Thymus (tissue), 11 donors: ENCODE data around the gene FADS3. TPM values are rescaled to one million over a fixed set of nuclear protein-coding genes. Genes with fewer than 3 reads are reported as not detected.

ENCODE experiments used
- DNase-seq, 9 donors: peaks; one replicate each; pipeline ENCODE4 v3.0.0-alpha.2; 2013; ENCODE audit warnings: low spot score in 9 of 9, low read depth in 6 of 9, missing footprints in 1 of 9
- H3K27ac ChIP-seq, 2 donors: one replicate each; pipeline ENCODE4 v1.5.1; 2013; ENCODE audit warnings: control low read depth in 1 of 2, low read depth in 1 of 2, low read length in 1 of 2, mild to moderate bottlenecking in 1 of 2, moderate library complexity in 1 of 2
- H3K27me3 ChIP-seq, 2 donors: one replicate each; pipeline ENCODE4 v1.5.1; 2013; ENCODE audit warnings: low read length in 1 of 2; ENCODE audit not compliant: control insufficient read depth in 2 of 2, insufficient read depth in 1 of 2
- H3K36me3 ChIP-seq, 2 donors: one replicate each; pipeline ENCODE4 v1.5.1; 2013; ENCODE audit warnings: low read length in 1 of 2, mild to moderate bottlenecking in 1 of 2, moderate library complexity in 1 of 2; ENCODE audit not compliant: control insufficient read depth in 2 of 2, insufficient read depth in 2 of 2
- H3K4me1 ChIP-seq, 2 donors: one replicate each; pipeline ENCODE4 v1.5.1; 2013; ENCODE audit warnings: low read length in 2 of 2; ENCODE audit not compliant: control insufficient read depth in 2 of 2, insufficient read depth in 2 of 2
- H3K4me3 ChIP-seq, 2 donors: one replicate each; pipeline ENCODE4 v1.5.1; 2013; ENCODE audit warnings: low read length in 2 of 2, control low read depth in 1 of 2, mild to moderate bottlenecking in 1 of 2
- H3K9me3 ChIP-seq, 2 donors: one replicate each; pipeline ENCODE4 v1.5.1; 2013; ENCODE audit warnings: low read length in 1 of 2, mild to moderate bottlenecking in 1 of 2; ENCODE audit not compliant: control insufficient read depth in 2 of 2, insufficient read depth in 1 of 2
- WGBS: extraction: QIAGEN DNeasy Blood & Tissue Kit; methylation state at CpG from one replicate; pipeline ENCODE4 v1.1.7; 2013; 5-methylcytosine and 5-hydroxymethylcytosine counted together
- polyA plus RNA-seq: library from polyadenylated mRNA; stranded (reverse); fragments of 200-250 nt; gene quantifications from one replicate; pipeline ENCODE4 v1.2.3, GENCODE V29; 2013
- total RNA-seq: library from RNA; stranded (reverse); fragments of 120-200 nt; gene quantifications from one replicate; pipeline ENCODE4 v1.2.4, GENCODE V29; 2013
- donor health status: healthy.

FADS3 gene
- total and polyA plus RNA-seq, 2 donors: 4.7 to 19.3 TPM

GRCh38 chr11:61840371-61840770 lies 51.0 kb downstream of the FADS3 start:
- peaks cover 6 to 17% of the 10 kb centered on the region in 2 donors for H3K4me1 ChIP-seq
- no peaks in the 10 kb centered on the region for H3K9me3 ChIP-seq
- H3K27ac ChIP-seq: no peak overlapping the region
- no peak for DNase-seq
- 95% methylated on average over 7 of the region's 7 CpGs for WGBS
- no peak overlapping the region for H3K4me3 ChIP-seq
- peaks cover 47 to 71% of the 10 kb centered on the region in 2 donors for H3K36me3 ChIP-seq
- no peaks in the 10 kb centered on the region for H3K27me3 ChIP-seq

DNA sequence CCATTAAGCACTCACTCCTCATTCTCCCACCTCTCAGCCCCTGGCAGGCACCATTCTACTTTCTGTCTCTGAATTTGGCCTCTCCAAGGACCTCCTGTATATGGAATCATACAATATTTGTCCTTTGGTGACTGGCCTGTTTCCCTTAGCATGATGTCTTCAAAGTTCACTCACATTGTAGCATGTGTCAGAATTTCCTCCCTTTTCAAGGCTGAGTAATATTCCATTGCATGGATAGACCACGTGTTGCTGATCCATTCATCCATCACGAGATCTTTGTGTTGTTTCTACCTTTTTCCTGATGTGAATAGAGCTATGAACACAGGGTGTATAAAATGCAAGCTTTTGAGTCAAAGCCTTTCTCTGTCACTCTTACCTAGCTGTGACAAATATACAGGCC lies 51.6 kb downstream of the FADS3 start:
- WGBS: 96% methylated on average over 2 of the region's 2 CpGs
- no peak overlapping the region for H3K4me3 ChIP-seq
- peaks cover 11 to 24% of the 10 kb centered on the region in 2 donors for H3K4me1 ChIP-seq
- H3K9me3 ChIP-seq: no peaks in the 10 kb centered on the region
- H3K27ac ChIP-seq: no peak overlapping the region
- peaks cover 43 to 67% of the 10 kb centered on the region in 2 donors for H3K36me3 ChIP-seq
- no peaks in the 10 kb centered on the region for H3K27me3 ChIP-seq
- no peak for DNase-seq

GRCh38 chr11:61838921-61839320 lies 52.4 kb downstream of the FADS3 start:
- Histone ChIP-seq H3K4me3 (no peak overlapping the region), H3K27me3 (no peaks in the 10 kb centered on the region), H3K9me3 (no peaks in the 10 kb centered on the region), H3K4me1 (peaks cover 19 to 32% of the 10 kb centered on the region in 2 donors), H3K27ac (no peak overlapping the region), H3K36me3 (peaks cover 43 to 61% of the 10 kb centered on the region in 2 donors)
- 88% methylated on average over 10 of the region's 10 CpGs for WGBS
- no peak for DNase-seq

- Histone ChIP-seq H3K4me3 (no peak overlapping the region), H3K9me3 (no peaks in the 10 kb centered on the region), H3K27ac (no peak overlapping the region), H3K36me3 (peaks cover 43 to 61% of the 10 kb centered on the region in 2 donors), H3K27me3 (no peaks in the 10 kb centered on the region), H3K4me1 (peaks cover 23 to 36% of the 10 kb centered on the region in 2 donors)
- no peak for DNase-seq
- WGBS: 89% methylated on average over 5 of the region's 5 CpGs
Observed at GRCh38 chr11:61838501-61838900, 52.8 kb downstream of the FADS3 start.

GRCh38 chr11:61837411-61838005 lies 53.8 kb downstream of the FADS3 start:
- H3K4me3 ChIP-seq: no peak overlapping the region
- no peak for DNase-seq
- WGBS: 98% methylated on average over 15 of the region's 15 CpGs
- no peak overlapping the region for H3K27ac ChIP-seq
- no peaks in the 10 kb centered on the region for H3K27me3 ChIP-seq
- no peaks in the 10 kb centered on the region for H3K9me3 ChIP-seq
- H3K4me1 ChIP-seq: peaks cover 32 to 46% of the 10 kb centered on the region in 2 donors
- peaks cover 38 to 51% of the 10 kb centered on the region in 2 donors for H3K36me3 ChIP-seq

- Histone ChIP-seq H3K4me3 (no peak overlapping the region), H3K27ac (no peak overlapping the region), H3K9me3 (no peaks in the 10 kb centered on the region), H3K36me3 (peaks cover 28 to 40% of the 10 kb centered on the region in 2 donors), H3K4me1 (peaks cover 27 to 52% of the 10 kb centered on the region in 2 donors), H3K27me3 (no peaks in the 10 kb centered on the region)
- no peak for DNase-seq
- 99% methylated on average over 8 of the region's 8 CpGs for WGBS
Observed at GRCh38 chr11:61836193-61836592, 55.2 kb downstream of the FADS3 start.

DNA sequence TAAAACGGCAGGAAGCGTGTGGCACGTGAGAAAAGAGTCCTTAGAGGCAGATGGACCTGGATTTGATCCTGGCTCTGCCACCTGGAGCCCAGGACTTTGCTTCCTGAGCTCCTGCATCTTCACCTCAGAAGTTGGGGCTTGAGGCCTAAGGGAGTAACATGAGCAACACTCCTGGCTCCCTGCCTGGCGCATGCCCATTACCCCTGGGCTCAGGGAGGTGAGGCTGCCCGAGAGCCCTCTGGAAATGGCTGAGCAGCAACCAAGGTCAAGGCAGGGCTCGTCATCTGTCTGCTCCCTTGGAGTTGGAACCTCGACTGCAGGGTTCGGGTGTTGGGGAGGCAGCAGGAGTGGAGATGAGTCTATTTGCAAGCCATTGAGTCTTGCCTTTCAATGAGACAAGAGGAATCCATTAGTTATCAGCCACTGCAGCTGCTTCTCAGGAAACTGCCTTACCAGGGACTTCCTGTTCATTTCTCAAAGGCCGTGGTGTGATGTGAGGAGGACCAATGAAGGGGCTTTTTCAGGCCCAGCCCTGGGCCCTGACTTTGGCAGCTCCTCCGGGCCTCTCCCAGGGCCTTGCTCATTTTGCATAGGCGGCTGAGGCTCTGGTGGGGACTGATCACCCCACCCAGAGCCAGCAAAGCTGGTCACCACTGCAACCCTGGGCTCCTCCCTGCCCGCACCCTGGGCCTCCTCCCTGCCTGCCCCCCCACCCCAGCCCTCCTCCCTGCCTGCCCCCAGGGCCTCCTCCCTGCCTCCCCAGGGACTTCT lies 56.9 kb downstream of the FADS3 start:
- peak overlapping the region; percentile 2 to 5 for H3K4me3 ChIP-seq
- H3K36me3 ChIP-seq: peaks cover 16 to 24% of the 10 kb centered on the region in 2 donors
- H3K9me3 ChIP-seq: no peaks in the 10 kb centered on the region
- peaks cover 39 to 68% of the 10 kb centered on the region in 2 donors for H3K4me1 ChIP-seq
- WGBS: 30% methylated on average over 12 of the region's 12 CpGs
- H3K27me3 ChIP-seq: no peaks in the 10 kb centered on the region
- peak in 4 of 9 donors; percentile 47 to 88 (median 70) for DNase-seq
- H3K27ac ChIP-seq: peak overlapping the region; percentile 92 to 96

DNA sequence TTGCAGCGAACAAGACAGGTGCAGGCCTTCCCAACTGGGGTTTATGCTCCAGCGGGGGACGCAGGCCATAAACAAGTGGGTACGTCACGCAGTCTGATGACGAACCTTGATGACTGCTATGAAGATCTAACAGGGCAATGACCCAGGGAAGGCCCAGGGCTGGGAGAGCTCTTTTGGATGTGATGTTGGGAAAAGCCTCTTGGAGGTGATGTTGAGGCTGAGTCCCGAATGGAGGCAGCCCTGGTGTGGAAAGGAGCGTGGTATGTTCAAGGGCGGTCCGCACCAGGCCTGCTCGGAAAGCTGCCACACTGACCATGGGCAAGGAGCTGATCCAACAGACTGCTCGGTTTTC lies 57.4 kb downstream of the FADS3 start:
- Histone ChIP-seq H3K27ac (peak overlapping the region; percentile 92 to 96), H3K9me3 (no peaks in the 10 kb centered on the region), H3K4me1 (peaks cover 45 to 74% of the 10 kb centered on the region in 2 donors), H3K4me3 (no peak overlapping the region), H3K36me3 (peaks cover 14 to 20% of the 10 kb centered on the region in 2 donors), H3K27me3 (no peaks in the 10 kb centered on the region)
- no peak for DNase-seq
- 91% methylated on average over 12 of the region's 12 CpGs for WGBS

- WGBS: 13% methylated on average over 11 of the region's 11 CpGs
- Histone ChIP-seq H3K9me3 (no peaks in the 10 kb centered on the region), H3K4me1 (peaks cover 46 to 75% of the 10 kb centered on the region in 2 donors), H3K4me3 (no peak overlapping the region), H3K27me3 (no peaks in the 10 kb centered on the region), H3K27ac (peak overlapping the region; percentile 92 to 96), H3K36me3 (peaks cover 10 to 16% of the 10 kb centered on the region in 2 donors)
- DNase-seq: peak in 5 of 9 donors; percentile 67 to 91 (median 81)
Observed at GRCh38 chr11:61833471-61833870, 57.9 kb downstream of the FADS3 start.
